Tibial artery (tissue), 4 donors: ENCODE results near the gene KIAA2012.

Experiments
- DNase-seq, 2 donors: peaks; one replicate each; pipeline ENCODE4 v3.0.0-alpha.2; 2019
- H3K27ac ChIP-seq, 2 donors: fragments of 200-600 bp; sonication (generic) in 1 of 2; 1 replicate in 1 of 2; 2 replicates in 1 of 2; pipeline ENCODE4 v1.5.1; 2018 to 2019; ENCODE audit warnings: mild to moderate bottlenecking in 1 of 2
- H3K27me3 ChIP-seq, 2 donors: fragments of 200-600 bp; sonication (generic) in 1 of 2; one replicate each; pipeline versions ENCODE4 v1.5.1 to v1.6.0; 2016 to 2019
- H3K36me3 ChIP-seq, 3 donors: fragments of 200-600 bp; sonication (generic) in 2 of 3; one replicate each; pipeline ENCODE4 v1.5.1; 2016 to 2019; ENCODE audit warnings: mild to moderate bottlenecking in 2 of 3
- H3K4me1 ChIP-seq, 4 donors: fragments of 200-600 bp; sonication (generic) in 2 of 4; 1 replicate in 3 of 4; 2 replicates in 1 of 4; pipeline ENCODE4 v1.5.1; 2016 to 2019
- H3K4me3 ChIP-seq, 2 donors: fragments of 200-600 bp; sonication (generic) in 1 of 2; 1 replicate in 1 of 2; 2 replicates in 1 of 2; pipeline ENCODE4 v1.5.1; 2018 to 2019; ENCODE audit warnings: mild to moderate bottlenecking in 2 of 2
- H3K9me3 ChIP-seq, 3 donors: fragments of 200-600 bp; sonication (generic) in 1 of 3; one replicate each; pipeline ENCODE4 v1.5.1; 2016 to 2019
- CTCF ChIP-seq, 2 experiments: fragments of 200-600 bp in 1 of 2; fragments of 450-650 bp in 1 of 2; IDR thresholded peaks; one replicate each; pipeline ENCODE4 v1.5.1; 2017 to 2019; ENCODE audit warnings: antibody characterized with exemption in 2 of 2, mild to moderate bottlenecking in 1 of 2, moderate library complexity in 1 of 2
- intact Hi-C: fragments of 100-400 bp; cut with DNase I; formaldehyde crosslinking; loops from one replicate; pipeline ENCODE4 v1.15.0; 2023; ENCODE audit warnings: low total_unique reads

The KIAA2012 gene

GRCh38 chr2:202140522-202141252 is 67.6 kb downstream of the KIAA2012 start:
- Histone ChIP-seq H3K9me3 (no peaks in the 10 kb centered on the region), H3K27me3 (no peaks in the 10 kb centered on the region), H3K27ac (no peak overlapping the region), H3K4me1 (peaks cover 4 to 14% (median 8%) of the 10 kb centered on the region in 4 donors), H3K4me3 (no peak overlapping the region), H3K36me3 (no peaks in the 10 kb centered on the region)
- no peak for TF ChIP-seq CTCF (IDR thresholded peaks at IDR 0.05)
- intact Hi-C loops = no loop called here
- DNase-seq = no peak

- Histone ChIP-seq H3K27ac (no peak overlapping the region), H3K4me1 (peaks cover 0 to 7% (median 2%) of the 10 kb centered on the region in 4 donors), H3K36me3 (no peaks in the 10 kb centered on the region), H3K27me3 (no peaks in the 10 kb centered on the region), H3K9me3 (no peaks in the 10 kb centered on the region), H3K4me3 (no peak overlapping the region)
- intact Hi-C loops = no loop called here
- no peak for TF ChIP-seq CTCF (IDR thresholded peaks at IDR 0.05)
- no peak for DNase-seq
Observed at GRCh38 chr2:202141329-202141947, 68.4 kb downstream of the KIAA2012 start.

- H3K9me3 ChIP-seq = no peaks in the 10 kb centered on the region
- peaks cover 0 to 2% (median 0%) of the 10 kb centered on the region in 4 donors for H3K4me1 ChIP-seq
- no peak overlapping the region for H3K4me3 ChIP-seq
- H3K36me3 ChIP-seq = no peaks in the 10 kb centered on the region
- H3K27me3 ChIP-seq = no peaks in the 10 kb centered on the region
- H3K27ac ChIP-seq = no peak overlapping the region
- intact Hi-C loops = no loop called here
- no peak for TF ChIP-seq CTCF (IDR thresholded peaks at IDR 0.05)
- DNase-seq = no peak
Observed at GRCh38 chr2:202142540-202142939, 69.5 kb downstream of the KIAA2012 start.

- Histone ChIP-seq H3K27me3 (no peaks in the 10 kb centered on the region), H3K4me3 (no peak overlapping the region), H3K9me3 (no peaks in the 10 kb centered on the region), H3K4me1 (peaks cover 0 to 13% (median 4%) of the 10 kb centered on the region in 4 donors), H3K27ac (no peak overlapping the region), H3K36me3 (no peaks in the 10 kb centered on the region)
- DNase-seq = no peak
- no peak for TF ChIP-seq CTCF (IDR thresholded peaks at IDR 0.05)
- intact Hi-C loops = no loop called here
Observed at GRCh38 chr2:202147775-202148174, 74.7 kb downstream of the KIAA2012 start.

- peak overlapping the region in 1 of 2 donors; percentile 9 for H3K27ac ChIP-seq
- H3K9me3 ChIP-seq = no peaks in the 10 kb centered on the region
- no peak for TF ChIP-seq CTCF (IDR thresholded peaks at IDR 0.05)
- no peak for DNase-seq
- no peaks in the 10 kb centered on the region for H3K27me3 ChIP-seq
- intact Hi-C loops = no loop called here
- H3K4me1 ChIP-seq = peaks cover 0 to 13% (median 4%) of the 10 kb centered on the region in 4 donors
- no peak overlapping the region for H3K4me3 ChIP-seq
- no peaks in the 10 kb centered on the region for H3K36me3 ChIP-seq
Observed at GRCh38 chr2:202148515-202149154, 75.6 kb downstream of the KIAA2012 start.
